ENCODE measurements around the gene APOL3.
"Not testable (repeated sequence)": the region's sequence is repeated elsewhere in the genome, so short reads cannot be mapped to it uniquely, and the experiment has no call there.

The APOL3 gene

GRCh38 chr22:36123673-36124630 is 36.6 kb downstream of the APOL3 start:
- no peaks in the 10 kb centered on the region for H3K27me3 ChIP-seq (ENCODE audit: insufficient read depth, poor library complexity, severe bottlenecking)
- H3K4me3 ChIP-seq (ENCODE audit: severe bottlenecking), result no peak overlapping the region
- peak; percentile 94 for ATAC-seq (ENCODE audit: low read depth)
- no peak overlapping the region for H3K27ac ChIP-seq (ENCODE audit: poor library complexity, severe bottlenecking)
- H3K4me1 ChIP-seq (ENCODE audit: insufficient read depth, poor library complexity, severe bottlenecking), result no peaks in the 10 kb centered on the region
- H3K9me3 ChIP-seq (ENCODE audit: severe bottlenecking), result no peaks in the 10 kb centered on the region
- peak; percentile 90 for DNase-seq (ENCODE audit: low spot score)
- no peaks in the 10 kb centered on the region for H3K36me3 ChIP-seq (ENCODE audit: low read depth)
- TF ChIP-seq, protein P1, sequence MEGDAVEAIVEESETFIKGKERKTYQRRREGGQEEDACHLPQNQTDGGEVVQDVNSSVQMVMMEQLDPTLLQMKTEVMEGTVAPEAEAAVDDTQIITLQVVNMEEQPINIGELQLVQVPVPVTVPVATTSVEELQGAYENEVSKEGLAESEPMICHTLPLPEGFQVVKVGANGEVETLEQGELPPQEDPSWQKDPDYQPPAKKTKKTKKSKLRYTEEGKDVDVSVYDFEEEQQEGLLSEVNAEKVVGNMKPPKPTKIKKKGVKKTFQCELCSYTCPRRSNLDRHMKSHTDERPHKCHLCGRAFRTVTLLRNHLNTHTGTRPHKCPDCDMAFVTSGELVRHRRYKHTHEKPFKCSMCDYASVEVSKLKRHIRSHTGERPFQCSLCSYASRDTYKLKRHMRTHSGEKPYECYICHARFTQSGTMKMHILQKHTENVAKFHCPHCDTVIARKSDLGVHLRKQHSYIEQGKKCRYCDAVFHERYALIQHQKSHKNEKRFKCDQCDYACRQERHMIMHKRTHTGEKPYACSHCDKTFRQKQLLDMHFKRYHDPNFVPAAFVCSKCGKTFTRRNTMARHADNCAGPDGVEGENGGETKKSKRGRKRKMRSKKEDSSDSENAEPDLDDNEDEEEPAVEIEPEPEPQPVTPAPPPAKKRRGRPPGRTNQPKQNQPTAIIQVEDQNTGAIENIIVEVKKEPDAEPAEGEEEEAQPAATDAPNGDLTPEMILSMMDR (IDR thresholded peaks at IDR 0.05; ENCODE audit: poor library complexity, severe bottlenecking), result peak; percentile 98

- ATAC-seq (ENCODE audit: low read depth); H3K36me3 ChIP-seq (ENCODE audit: low read depth); H3K9me3 ChIP-seq (ENCODE audit: severe bottlenecking); DNase-seq (ENCODE audit: low spot score); H3K4me3 ChIP-seq (ENCODE audit: severe bottlenecking); H3K27me3 ChIP-seq (ENCODE audit: insufficient read depth, poor library complexity, severe bottlenecking); H3K4me1 ChIP-seq (ENCODE audit: insufficient read depth, poor library complexity, severe bottlenecking); H3K27ac ChIP-seq (ENCODE audit: poor library complexity, severe bottlenecking): not testable (repeated sequence)
Observed at GRCh38 chr22:36120621-36121351, 39.8 kb downstream of the APOL3 start.

- Histone ChIP-seq H3K4me1 (ENCODE audit: insufficient read depth, poor library complexity, severe bottlenecking) (no peaks in the 10 kb centered on the region), H3K9me3 (ENCODE audit: severe bottlenecking) (no peaks in the 10 kb centered on the region), H3K4me3 (ENCODE audit: severe bottlenecking) (no peak overlapping the region), H3K27ac (ENCODE audit: poor library complexity, severe bottlenecking) (no peak overlapping the region), H3K36me3 (ENCODE audit: low read depth) (no peaks in the 10 kb centered on the region), H3K27me3 (ENCODE audit: insufficient read depth, poor library complexity, severe bottlenecking) (no peaks in the 10 kb centered on the region)
- ATAC-seq (ENCODE audit: low read depth) (no peak), DNase-seq (ENCODE audit: low spot score) (no peak)
- TF ChIP-seq, protein P1 (IDR thresholded peaks at IDR 0.05; ENCODE audit: poor library complexity, severe bottlenecking), result no peak
Observed at GRCh38 chr22:36117053-36117554, 43.5 kb downstream of the APOL3 start.

DNA sequence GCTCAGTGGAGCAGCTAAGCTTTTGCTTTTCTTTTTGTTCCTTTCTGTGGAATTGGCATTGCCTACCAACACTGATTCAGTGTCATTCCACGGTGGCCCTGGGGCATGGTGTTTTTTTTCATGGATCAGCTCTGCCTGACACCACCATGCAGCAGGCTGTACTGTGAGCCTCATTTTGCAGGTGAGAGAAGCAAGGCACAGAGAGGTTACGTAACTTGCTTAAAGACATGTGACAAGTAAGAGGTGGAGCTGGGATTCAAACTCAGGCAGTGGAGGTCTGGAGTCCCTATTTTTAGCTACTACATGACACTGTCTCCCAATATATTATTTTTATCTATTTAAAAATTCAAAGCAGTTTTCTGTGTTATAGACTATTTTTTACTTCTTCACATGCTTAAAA is 44.4 kb downstream of the APOL3 start:
- no peak overlapping the region for H3K27ac ChIP-seq (ENCODE audit: poor library complexity, severe bottlenecking)
- no peaks in the 10 kb centered on the region for H3K36me3 ChIP-seq (ENCODE audit: low read depth)
- no peak overlapping the region for H3K4me3 ChIP-seq (ENCODE audit: severe bottlenecking)
- no peak for ATAC-seq (ENCODE audit: low read depth)
- TF ChIP-seq, protein P1 (IDR thresholded peaks at IDR 0.05; ENCODE audit: poor library complexity, severe bottlenecking), result no peak
- no peaks in the 10 kb centered on the region for H3K27me3 ChIP-seq (ENCODE audit: insufficient read depth, poor library complexity, severe bottlenecking)
- H3K4me1 ChIP-seq (ENCODE audit: insufficient read depth, poor library complexity, severe bottlenecking), result no peaks in the 10 kb centered on the region
- H3K9me3 ChIP-seq (ENCODE audit: severe bottlenecking), result no peaks in the 10 kb centered on the region
- DNase-seq (ENCODE audit: low spot score), result no peak

DNA sequence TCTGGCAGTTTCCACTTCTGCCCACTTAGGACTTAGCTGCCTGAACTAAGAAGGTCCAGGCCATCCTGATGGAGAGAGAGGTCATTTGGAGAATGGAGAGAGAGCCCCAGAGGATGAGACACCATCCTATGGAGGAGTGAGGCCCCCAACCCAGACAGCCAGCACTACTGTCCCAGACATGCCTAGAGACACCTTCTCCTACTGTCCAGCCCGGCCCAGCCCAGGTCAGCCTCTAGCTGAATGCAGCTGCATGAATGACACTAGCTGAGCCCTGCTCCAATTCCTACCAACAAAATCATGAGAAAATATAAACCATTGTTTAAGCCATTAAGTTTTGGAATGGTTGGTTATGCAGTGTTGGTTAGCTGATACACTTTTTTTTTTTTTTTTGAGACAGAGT is 47.4 kb downstream of the APOL3 start:
- Histone ChIP-seq H3K9me3 (ENCODE audit: severe bottlenecking) (no peaks in the 10 kb centered on the region), H3K4me3 (ENCODE audit: severe bottlenecking) (no peak overlapping the region), H3K36me3 (ENCODE audit: low read depth) (no peaks in the 10 kb centered on the region), H3K27ac (ENCODE audit: poor library complexity, severe bottlenecking) (no peak overlapping the region), H3K27me3 (ENCODE audit: insufficient read depth, poor library complexity, severe bottlenecking) (no peaks in the 10 kb centered on the region), H3K4me1 (ENCODE audit: insufficient read depth, poor library complexity, severe bottlenecking) (no peaks in the 10 kb centered on the region)
- no peak for ATAC-seq (ENCODE audit: low read depth)
- no peak for DNase-seq (ENCODE audit: low spot score)
- TF ChIP-seq, protein P1 (IDR thresholded peaks at IDR 0.05; ENCODE audit: poor library complexity, severe bottlenecking), result no peak

All from RWPE2 (cell line).